Body of pancreas (tissue), 4 donors: Measurements from ENCODE around the gene CCDC120.
A peak's percentile ranks its signal among the peaks of the same experiment; 100 is the strongest.

Experiments
- CTCF ChIP-seq, 7 experiments: fragments of 450-650 bp in 4 of 7; fragments of 200-600 bp in 3 of 7; sonication (generic) in 3 of 7; IDR thresholded peaks; one replicate each; pipeline ENCODE4 v1.5.1; 2016 to 2019; ENCODE audit warnings: antibody characterized with exemption in 7 of 7
- POLR2A ChIP-seq, 3 donors: fragments of 450-650 bp; IDR thresholded peaks; one replicate each; pipeline ENCODE4 v1.6.1; 2016; ENCODE audit warnings: antibody characterized with exemption in 3 of 3, mild to moderate bottlenecking in 2 of 3

GRCh38 chrX:49043220-49043986, 15.4 kb upstream of the CCDC120 start, which contains the start of gene TFE3:
- TF ChIP-seq CTCF (IDR thresholded peaks at IDR 0.05) (peak; percentile 30 to 85 (median 67)), POLR2A (IDR thresholded peaks at IDR 0.05) (peak; percentile 53 to 73 (median 69))
